ENCODE measurements around the gene LLGL1. TPM values are rescaled to one million over a fixed set of nuclear protein-coding genes. Genes with fewer than 3 reads are reported as not detected.

Gene LLGL1
- polyA plus RNA-seq, 2 of the 4 experiments (the other 2 are of a cell fraction): 11.2 to 19.3 TPM

GRCh38 chr17:18206962-18207361, 18.5 kb upstream of the LLGL1 start (continued):
- TF ChIP-seq REST (IDR thresholded peaks at IDR 0.05): no peak

- no peak overlapping the region for H3K4me3 ChIP-seq
- 93% methylated on average over 19 of the region's 19 CpGs for WGBS (ENCODE audit: missing lambda C conversion rate)
- no peak for FAIRE-seq
- POLR2A ChIA-PET: interaction anchor here (0.7 kb wide), 1 partner anchor 363 kb away, joined by 3 read pairs; no protein-coding TSS in a partner anchor
- H3K4me1 ChIP-seq: peaks cover 5% of the 10 kb centered on the region
- H3K27ac ChIP-seq: no peak overlapping the region
- no peak for DNase-seq (ENCODE audit: low read depth in 1 of 2, low spot score in 1 of 2)
- H3K9me3 ChIP-seq: no peaks in the 10 kb centered on the region
- no peak for ATAC-seq
- TF ChIP-seq HOXB13 (CRISPR knock-in tag; IDR thresholded peaks at IDR 0.05; ENCODE audit: low read depth) (no peak), CHD2 (IDR thresholded peaks at IDR 0.05; ENCODE audit: low read length, partially characterized antibody) (no peak), BCL3 (IDR thresholded peaks at IDR 0.05) (no peak), ELK1 (IDR thresholded peaks at IDR 0.05; ENCODE audit: low read depth, low read length) (no peak), KDM1A (IDR thresholded peaks at IDR 0.05; ENCODE audit: low read depth) (no peak), ZFP36 (IDR thresholded peaks at IDR 0.05; ENCODE audit: borderline replicate concordance, partially characterized antibody) (no peak), TP53 (CRISPR knock-in tag; IDR thresholded peaks at IDR 0.05) (no peak), RFX5 (IDR thresholded peaks at IDR 0.05) (no peak), HMGXB4 (CRISPR knock-in tag; IDR thresholded peaks at IDR 0.05; ENCODE audit: borderline replicate concordance) (no peak), ZNF302 (CRISPR knock-in tag; IDR thresholded peaks at IDR 0.05) (no peak), FOSL2 (IDR thresholded peaks at IDR 0.05) (no peak), FOSL2 (CRISPR knock-in tag; IDR thresholded peaks at IDR 0.05) (no peak), MYC (IDR thresholded peaks at IDR 0.05; ENCODE audit: borderline replicate concordance, low read length) (no peak), CEBPB (IDR thresholded peaks at IDR 0.05) (no peak), E2F6 (IDR thresholded peaks at IDR 0.05; ENCODE audit: borderline replicate concordance, low read depth) (no peak), SREBF2 (IDR thresholded peaks at IDR 0.05) (no peak), ZSCAN20 (CRISPR knock-in tag; IDR thresholded peaks at IDR 0.05) (no peak), BHLHE40 (IDR thresholded peaks at IDR 0.05; ENCODE audit: low read depth, low read length) (no peak), HES2 (IDR thresholded peaks at IDR 0.05) (no peak)
- CTCF ChIA-PET: interaction anchor here (0.5 to 13.0 kb wide), 5 partner anchors 10 to 586 kb away, joined by 3 to 106 read pairs (median 3); no protein-coding TSS in a partner anchor
- no peak overlapping the region for H3K4me2 ChIP-seq
Measured at GRCh38 chr17:18208092-18208491, 17.3 kb upstream of the LLGL1 start.

Data from A549 (cell line).